ENCODE data around the gene CA5B. TPM values are rescaled to one million over a fixed set of nuclear protein-coding genes. Genes with fewer than 3 reads are reported as not detected.

The CA5B gene
- total and polyA plus RNA-seq, 2 of the 8 experiments (the other 6 are each of a cell fraction or from before 2014, with no cell fraction given) = 3.3 to 8.6 TPM

DNA sequence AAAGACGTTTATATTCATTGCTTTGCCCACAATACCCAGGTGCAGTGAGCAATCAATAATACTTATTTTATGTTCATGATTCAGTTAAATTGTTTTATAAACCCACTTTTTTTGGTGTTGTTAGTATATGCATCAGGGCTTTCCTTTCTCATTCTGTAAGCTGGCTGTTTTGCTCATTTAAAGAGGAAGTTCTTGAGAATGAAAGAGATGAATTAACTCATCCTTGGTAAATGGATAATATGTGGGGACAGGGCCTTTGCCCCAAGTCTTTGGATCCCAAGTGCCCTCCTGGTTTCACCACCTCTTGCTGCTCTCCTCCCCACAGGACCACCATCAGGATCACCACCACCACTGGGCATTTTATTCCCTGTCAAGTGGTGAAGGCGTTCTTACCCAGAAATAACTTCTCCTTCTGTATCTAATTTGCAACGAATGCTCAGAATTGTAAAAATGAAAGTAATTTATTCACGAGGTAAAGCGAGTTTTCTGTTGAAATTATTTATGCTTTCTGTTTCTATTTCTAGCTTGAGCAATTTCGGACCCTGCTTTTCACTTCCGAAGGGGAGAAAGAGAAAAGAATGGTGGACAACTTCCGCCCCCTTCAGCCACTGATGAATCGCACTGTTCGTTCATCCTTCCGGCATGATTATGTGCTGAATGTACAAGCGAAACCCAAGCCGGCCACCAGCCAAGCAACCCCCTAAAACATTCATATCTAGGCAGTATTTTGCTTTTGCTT is 44.1 kb downstream of the CA5B start (continued):
- TF ChIP-seq, protein P1, sequence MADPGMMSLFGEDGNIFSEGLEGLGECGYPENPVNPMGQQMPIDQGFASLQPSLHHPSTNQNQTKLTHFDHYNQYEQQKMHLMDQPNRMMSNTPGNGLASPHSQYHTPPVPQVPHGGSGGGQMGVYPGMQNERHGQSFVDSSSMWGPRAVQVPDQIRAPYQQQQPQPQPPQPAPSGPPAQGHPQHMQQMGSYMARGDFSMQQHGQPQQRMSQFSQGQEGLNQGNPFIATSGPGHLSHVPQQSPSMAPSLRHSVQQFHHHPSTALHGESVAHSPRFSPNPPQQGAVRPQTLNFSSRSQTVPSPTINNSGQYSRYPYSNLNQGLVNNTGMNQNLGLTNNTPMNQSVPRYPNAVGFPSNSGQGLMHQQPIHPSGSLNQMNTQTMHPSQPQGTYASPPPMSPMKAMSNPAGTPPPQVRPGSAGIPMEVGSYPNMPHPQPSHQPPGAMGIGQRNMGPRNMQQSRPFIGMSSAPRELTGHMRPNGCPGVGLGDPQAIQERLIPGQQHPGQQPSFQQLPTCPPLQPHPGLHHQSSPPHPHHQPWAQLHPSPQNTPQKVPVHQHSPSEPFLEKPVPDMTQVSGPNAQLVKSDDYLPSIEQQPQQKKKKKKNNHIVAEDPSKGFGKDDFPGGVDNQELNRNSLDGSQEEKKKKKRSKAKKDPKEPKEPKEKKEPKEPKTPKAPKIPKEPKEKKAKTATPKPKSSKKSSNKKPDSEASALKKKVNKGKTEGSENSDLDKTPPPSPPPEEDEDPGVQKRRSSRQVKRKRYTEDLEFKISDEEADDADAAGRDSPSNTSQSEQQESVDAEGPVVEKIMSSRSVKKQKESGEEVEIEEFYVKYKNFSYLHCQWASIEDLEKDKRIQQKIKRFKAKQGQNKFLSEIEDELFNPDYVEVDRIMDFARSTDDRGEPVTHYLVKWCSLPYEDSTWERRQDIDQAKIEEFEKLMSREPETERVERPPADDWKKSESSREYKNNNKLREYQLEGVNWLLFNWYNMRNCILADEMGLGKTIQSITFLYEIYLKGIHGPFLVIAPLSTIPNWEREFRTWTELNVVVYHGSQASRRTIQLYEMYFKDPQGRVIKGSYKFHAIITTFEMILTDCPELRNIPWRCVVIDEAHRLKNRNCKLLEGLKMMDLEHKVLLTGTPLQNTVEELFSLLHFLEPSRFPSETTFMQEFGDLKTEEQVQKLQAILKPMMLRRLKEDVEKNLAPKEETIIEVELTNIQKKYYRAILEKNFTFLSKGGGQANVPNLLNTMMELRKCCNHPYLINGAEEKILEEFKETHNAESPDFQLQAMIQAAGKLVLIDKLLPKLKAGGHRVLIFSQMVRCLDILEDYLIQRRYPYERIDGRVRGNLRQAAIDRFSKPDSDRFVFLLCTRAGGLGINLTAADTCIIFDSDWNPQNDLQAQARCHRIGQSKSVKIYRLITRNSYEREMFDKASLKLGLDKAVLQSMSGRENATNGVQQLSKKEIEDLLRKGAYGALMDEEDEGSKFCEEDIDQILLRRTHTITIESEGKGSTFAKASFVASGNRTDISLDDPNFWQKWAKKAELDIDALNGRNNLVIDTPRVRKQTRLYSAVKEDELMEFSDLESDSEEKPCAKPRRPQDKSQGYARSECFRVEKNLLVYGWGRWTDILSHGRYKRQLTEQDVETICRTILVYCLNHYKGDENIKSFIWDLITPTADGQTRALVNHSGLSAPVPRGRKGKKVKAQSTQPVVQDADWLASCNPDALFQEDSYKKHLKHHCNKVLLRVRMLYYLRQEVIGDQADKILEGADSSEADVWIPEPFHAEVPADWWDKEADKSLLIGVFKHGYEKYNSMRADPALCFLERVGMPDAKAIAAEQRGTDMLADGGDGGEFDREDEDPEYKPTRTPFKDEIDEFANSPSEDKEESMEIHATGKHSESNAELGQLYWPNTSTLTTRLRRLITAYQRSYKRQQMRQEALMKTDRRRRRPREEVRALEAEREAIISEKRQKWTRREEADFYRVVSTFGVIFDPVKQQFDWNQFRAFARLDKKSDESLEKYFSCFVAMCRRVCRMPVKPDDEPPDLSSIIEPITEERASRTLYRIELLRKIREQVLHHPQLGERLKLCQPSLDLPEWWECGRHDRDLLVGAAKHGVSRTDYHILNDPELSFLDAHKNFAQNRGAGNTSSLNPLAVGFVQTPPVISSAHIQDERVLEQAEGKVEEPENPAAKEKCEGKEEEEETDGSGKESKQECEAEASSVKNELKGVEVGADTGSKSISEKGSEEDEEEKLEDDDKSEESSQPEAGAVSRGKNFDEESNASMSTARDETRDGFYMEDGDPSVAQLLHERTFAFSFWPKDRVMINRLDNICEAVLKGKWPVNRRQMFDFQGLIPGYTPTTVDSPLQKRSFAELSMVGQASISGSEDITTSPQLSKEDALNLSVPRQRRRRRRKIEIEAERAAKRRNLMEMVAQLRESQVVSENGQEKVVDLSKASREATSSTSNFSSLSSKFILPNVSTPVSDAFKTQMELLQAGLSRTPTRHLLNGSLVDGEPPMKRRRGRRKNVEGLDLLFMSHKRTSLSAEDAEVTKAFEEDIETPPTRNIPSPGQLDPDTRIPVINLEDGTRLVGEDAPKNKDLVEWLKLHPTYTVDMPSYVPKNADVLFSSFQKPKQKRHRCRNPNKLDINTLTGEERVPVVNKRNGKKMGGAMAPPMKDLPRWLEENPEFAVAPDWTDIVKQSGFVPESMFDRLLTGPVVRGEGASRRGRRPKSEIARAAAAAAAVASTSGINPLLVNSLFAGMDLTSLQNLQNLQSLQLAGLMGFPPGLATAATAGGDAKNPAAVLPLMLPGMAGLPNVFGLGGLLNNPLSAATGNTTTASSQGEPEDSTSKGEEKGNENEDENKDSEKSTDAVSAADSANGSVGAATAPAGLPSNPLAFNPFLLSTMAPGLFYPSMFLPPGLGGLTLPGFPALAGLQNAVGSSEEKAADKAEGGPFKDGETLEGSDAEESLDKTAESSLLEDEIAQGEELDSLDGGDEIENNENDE (IDR thresholded peaks at IDR 0.05; ENCODE audit: insufficient replicate concordance, low read length) = no peak
- no peak for TF ChIP-seq BCL11A (IDR thresholded peaks at IDR 0.05; ENCODE audit: low read depth in 2 of 2, low read length in 2 of 2)
- TF ChIP-seq, protein P2, sequence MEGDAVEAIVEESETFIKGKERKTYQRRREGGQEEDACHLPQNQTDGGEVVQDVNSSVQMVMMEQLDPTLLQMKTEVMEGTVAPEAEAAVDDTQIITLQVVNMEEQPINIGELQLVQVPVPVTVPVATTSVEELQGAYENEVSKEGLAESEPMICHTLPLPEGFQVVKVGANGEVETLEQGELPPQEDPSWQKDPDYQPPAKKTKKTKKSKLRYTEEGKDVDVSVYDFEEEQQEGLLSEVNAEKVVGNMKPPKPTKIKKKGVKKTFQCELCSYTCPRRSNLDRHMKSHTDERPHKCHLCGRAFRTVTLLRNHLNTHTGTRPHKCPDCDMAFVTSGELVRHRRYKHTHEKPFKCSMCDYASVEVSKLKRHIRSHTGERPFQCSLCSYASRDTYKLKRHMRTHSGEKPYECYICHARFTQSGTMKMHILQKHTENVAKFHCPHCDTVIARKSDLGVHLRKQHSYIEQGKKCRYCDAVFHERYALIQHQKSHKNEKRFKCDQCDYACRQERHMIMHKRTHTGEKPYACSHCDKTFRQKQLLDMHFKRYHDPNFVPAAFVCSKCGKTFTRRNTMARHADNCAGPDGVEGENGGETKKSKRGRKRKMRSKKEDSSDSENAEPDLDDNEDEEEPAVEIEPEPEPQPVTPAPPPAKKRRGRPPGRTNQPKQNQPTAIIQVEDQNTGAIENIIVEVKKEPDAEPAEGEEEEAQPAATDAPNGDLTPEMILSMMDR (IDR thresholded peaks at IDR 0.05; ENCODE audit: control extremely low read depth in 1 of 3, insufficient read depth in 1 of 3, low read depth in 1 of 3, low read length in 3 of 3) = no peak
- no peak for TF ChIP-seq RXRA (IDR thresholded peaks at IDR 0.05; ENCODE audit: insufficient read depth, low read depth, low read length)
- no peak for TF ChIP-seq RAD21 (IDR thresholded peaks at IDR 0.05 in 1 of 2, conservative IDR thresholded peaks at IDR 0.05 in 1 of 2; ENCODE audit: low read depth in 2 of 2, low read length in 2 of 2)
- TF ChIP-seq PHF8 (conservative IDR thresholded peaks at IDR 0.05; ENCODE audit: low read depth, low read length) = no peak
- TF ChIP-seq TBP (IDR thresholded peaks at IDR 0.05; ENCODE audit: low read depth, low read length) = no peak
